GM23338 (cell line): Measurements from ENCODE around the gene SELENOV. TPM values are rescaled to one million over a fixed set of nuclear protein-coding genes. Genes with fewer than 3 reads are reported as not detected.

Experiments used
- ATAC-seq: fragments of 200-7000 bp; cut with Tn5 transposase; 3 replicates; pipeline ENCODE4 v1.9.1; 2020
- DNase-seq: peaks from one replicate; pipeline ENCODE4 v3.0.0-alpha.2; 2015; ENCODE audit warnings: low spot score
- H2AFZ ChIP-seq: fragments of 200-600 bp; sonication (generic); 2 replicates; pipeline ENCODE4 v1.8.0; 2016; ENCODE audit warnings: antibody characterized with exemption, mild to moderate bottlenecking, moderate library complexity
- H3F3A ChIP-seq: fragments of 200-600 bp; sonication (generic); replicated peaks from 2 replicates; pipeline ENCODE4 v1.8.0; 2017; ENCODE audit warnings: antibody characterized with exemption, mixed run types, low read depth
- H3K27ac ChIP-seq: fragments of 200-600 bp; sonication (generic); 2 replicates; pipeline ENCODE4 v1.6.1; 2016; ENCODE audit warnings: low read depth
- H3K27me3 ChIP-seq: fragments of 200-600 bp; sonication (generic); 2 replicates; pipeline ENCODE4 v1.8.0; 2016; ENCODE audit warnings: mild to moderate bottlenecking, mixed run types, moderate library complexity; ENCODE audit not compliant: insufficient read depth
- H3K36me3 ChIP-seq: fragments of 200-600 bp; sonication (generic); 2 replicates; pipeline ENCODE4 v1.8.0; 2016; ENCODE audit warnings: mild to moderate bottlenecking; ENCODE audit not compliant: insufficient read depth
- H3K4me1 ChIP-seq: fragments of 200-600 bp; sonication (generic); 2 replicates; pipeline ENCODE4 v1.8.0; 2016; ENCODE audit warnings: mild to moderate bottlenecking, moderate library complexity; ENCODE audit not compliant: insufficient read depth
- H3K4me2 ChIP-seq: fragments of 200-600 bp; sonication (generic); 2 replicates; pipeline ENCODE4 v1.7.1; 2017; ENCODE audit warnings: mixed run types
- H3K4me3 ChIP-seq: fragments of 200-600 bp; sonication (generic); 2 replicates; pipeline ENCODE4 v1.6.1; 2016; ENCODE audit warnings: mixed run types
- H3K79me2 ChIP-seq: fragments of 200-600 bp; sonication (generic); replicated peaks from 2 replicates; pipeline ENCODE4 v1.8.0; 2017; ENCODE audit warnings: mild to moderate bottlenecking; ENCODE audit not compliant: insufficient read depth
- H3K9me2 ChIP-seq: fragments of 200-600 bp; sonication (generic); 2 replicates; pipeline ENCODE4 v1.8.0; 2017; ENCODE audit not compliant: insufficient read depth
- H4K20me1 ChIP-seq: fragments of 200-600 bp; sonication (generic); replicated peaks from 2 replicates; pipeline ENCODE4 v1.8.0; 2017; ENCODE audit warnings: mild to moderate bottlenecking; ENCODE audit not compliant: insufficient read depth
- H3K27ac Mint-ChIP-seq: 2 replicates; pipeline ENCODE4 v1.8.0; 2020; ENCODE audit warnings: inconsistent platforms, mild to moderate bottlenecking, moderate library complexity, mixed read lengths
- H3K27me3 Mint-ChIP-seq: 3 replicates; pipeline ENCODE4 v1.8.0; 2022; ENCODE audit warnings: low read depth, mild to moderate bottlenecking, moderate library complexity, mixed read lengths, inconsistent platforms; ENCODE audit not compliant: insufficient read depth, poor library complexity
- H3K36me3 Mint-ChIP-seq: 3 replicates; pipeline ENCODE4 v1.8.0; 2021; ENCODE audit warnings: low read depth, mild to moderate bottlenecking, inconsistent platforms, moderate library complexity, mixed read lengths
- H3K4me1 Mint-ChIP-seq: 3 replicates; pipeline ENCODE4 v1.8.0; 2020; ENCODE audit warnings: mild to moderate bottlenecking, inconsistent platforms, mixed read lengths
- H3K4me3 Mint-ChIP-seq: 3 replicates; pipeline ENCODE4 v1.8.0; 2021; ENCODE audit warnings: moderate library complexity, mild to moderate bottlenecking, inconsistent platforms, mixed read lengths
- H3K9me3 Mint-ChIP-seq: 3 replicates; pipeline ENCODE4 v1.8.0; 2020; ENCODE audit warnings: moderate library complexity, mild to moderate bottlenecking, inconsistent platforms, mixed read lengths
- CREB1 ChIP-seq: fragments of 250-450 bp; sonication (Bioruptor Pico); IDR thresholded peaks from 2 replicates; pipeline ENCODE4 v1.5.0; 2020; ENCODE audit warnings: low read depth, mild to moderate bottlenecking, moderate library complexity
- EZH2 ChIP-seq: fragments of 200-600 bp; sonication (generic); IDR thresholded peaks from one replicate; pipeline ENCODE4 v1.8.0; 2017; ENCODE audit warnings: antibody characterized with exemption, mild to moderate bottlenecking, low read depth; ENCODE audit not compliant: unreplicated experiment
- JUNB ChIP-seq: IDR thresholded peaks from one replicate; pipeline ENCODE4 v1.6.1; 2016; ENCODE audit warnings: antibody characterized with exemption; ENCODE audit not compliant: unreplicated experiment
- POLR2AphosphoS5 ChIP-seq: IDR thresholded peaks from 2 replicates; pipeline ENCODE4 v1.6.1; 2016; ENCODE audit warnings: antibody characterized with exemption, low read depth
- STAT1 ChIP-seq: IDR thresholded peaks from one replicate; pipeline ENCODE4 v1.6.1; 2016; ENCODE audit warnings: antibody characterized with exemption; ENCODE audit not compliant: unreplicated experiment
- ZNF462 ChIP-seq: fragments of 250-450 bp; sonication (Bioruptor Pico); IDR thresholded peaks from 2 replicates; pipeline ENCODE4 v1.5.0; 2020; ENCODE audit warnings: mild to moderate bottlenecking, moderate library complexity
- polyA plus RNA-seq: library from polyadenylated mRNA; unstranded; fragments of >200 nt; fragmentation: Nextera tagmentation; extraction: Ambion mirVana; gene quantifications from 2 replicates; pipeline ENCODE4 v1.2.1, GENCODE V29; 2016
- total RNA-seq: library from RNA; depleted of rRNA; stranded (reverse); fragments of >200 nt; shearing (Covaris generic); gene quantifications from 2 replicates; pipeline ENCODE4 v1.2.3, GENCODE V29; 2014
- TF ChIP-seq, protein P1 (sequence below): IDR thresholded peaks from one replicate; pipeline ENCODE4 v1.6.1; 2018; ENCODE audit warnings: antibody characterized with exemption; ENCODE audit not compliant: unreplicated experiment
- TF ChIP-seq, protein P2 (sequence below): IDR thresholded peaks from 2 replicates; pipeline ENCODE4 v1.6.1; 2016; ENCODE audit warnings: antibody characterized with exemption

Gene SELENOV
- total and polyA plus RNA-seq, 2 experiments from 2014 or later = 8.0 to 8.7 TPM

DNA sequence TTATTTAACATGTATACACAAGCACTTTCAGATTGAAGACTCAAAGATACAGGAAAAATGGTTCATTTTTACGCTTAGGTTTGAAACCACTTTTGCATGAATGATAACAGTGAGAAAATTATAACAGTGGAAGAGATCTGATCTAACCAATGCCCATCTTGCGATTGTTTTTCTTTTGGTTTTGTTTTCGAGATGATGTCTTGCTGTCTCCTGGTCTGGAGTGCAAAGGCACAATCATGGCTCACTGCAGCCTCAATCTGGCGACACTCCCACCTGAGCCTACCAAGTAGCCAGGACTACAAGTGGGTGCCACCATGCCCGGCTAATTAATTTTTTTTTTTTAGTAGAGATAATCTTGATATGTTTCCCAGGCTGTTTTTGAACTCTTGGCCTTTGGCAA lies 35.3 kb downstream of the SELENOV start (continued):
- TF ChIP-seq, protein P1, sequence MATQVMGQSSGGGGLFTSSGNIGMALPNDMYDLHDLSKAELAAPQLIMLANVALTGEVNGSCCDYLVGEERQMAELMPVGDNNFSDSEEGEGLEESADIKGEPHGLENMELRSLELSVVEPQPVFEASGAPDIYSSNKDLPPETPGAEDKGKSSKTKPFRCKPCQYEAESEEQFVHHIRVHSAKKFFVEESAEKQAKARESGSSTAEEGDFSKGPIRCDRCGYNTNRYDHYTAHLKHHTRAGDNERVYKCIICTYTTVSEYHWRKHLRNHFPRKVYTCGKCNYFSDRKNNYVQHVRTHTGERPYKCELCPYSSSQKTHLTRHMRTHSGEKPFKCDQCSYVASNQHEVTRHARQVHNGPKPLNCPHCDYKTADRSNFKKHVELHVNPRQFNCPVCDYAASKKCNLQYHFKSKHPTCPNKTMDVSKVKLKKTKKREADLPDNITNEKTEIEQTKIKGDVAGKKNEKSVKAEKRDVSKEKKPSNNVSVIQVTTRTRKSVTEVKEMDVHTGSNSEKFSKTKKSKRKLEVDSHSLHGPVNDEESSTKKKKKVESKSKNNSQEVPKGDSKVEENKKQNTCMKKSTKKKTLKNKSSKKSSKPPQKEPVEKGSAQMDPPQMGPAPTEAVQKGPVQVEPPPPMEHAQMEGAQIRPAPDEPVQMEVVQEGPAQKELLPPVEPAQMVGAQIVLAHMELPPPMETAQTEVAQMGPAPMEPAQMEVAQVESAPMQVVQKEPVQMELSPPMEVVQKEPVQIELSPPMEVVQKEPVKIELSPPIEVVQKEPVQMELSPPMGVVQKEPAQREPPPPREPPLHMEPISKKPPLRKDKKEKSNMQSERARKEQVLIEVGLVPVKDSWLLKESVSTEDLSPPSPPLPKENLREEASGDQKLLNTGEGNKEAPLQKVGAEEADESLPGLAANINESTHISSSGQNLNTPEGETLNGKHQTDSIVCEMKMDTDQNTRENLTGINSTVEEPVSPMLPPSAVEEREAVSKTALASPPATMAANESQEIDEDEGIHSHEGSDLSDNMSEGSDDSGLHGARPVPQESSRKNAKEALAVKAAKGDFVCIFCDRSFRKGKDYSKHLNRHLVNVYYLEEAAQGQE = no peak
- TF ChIP-seq POLR2AphosphoS5 (no peak), STAT1 (no peak)
- TF ChIP-seq, protein P2, sequence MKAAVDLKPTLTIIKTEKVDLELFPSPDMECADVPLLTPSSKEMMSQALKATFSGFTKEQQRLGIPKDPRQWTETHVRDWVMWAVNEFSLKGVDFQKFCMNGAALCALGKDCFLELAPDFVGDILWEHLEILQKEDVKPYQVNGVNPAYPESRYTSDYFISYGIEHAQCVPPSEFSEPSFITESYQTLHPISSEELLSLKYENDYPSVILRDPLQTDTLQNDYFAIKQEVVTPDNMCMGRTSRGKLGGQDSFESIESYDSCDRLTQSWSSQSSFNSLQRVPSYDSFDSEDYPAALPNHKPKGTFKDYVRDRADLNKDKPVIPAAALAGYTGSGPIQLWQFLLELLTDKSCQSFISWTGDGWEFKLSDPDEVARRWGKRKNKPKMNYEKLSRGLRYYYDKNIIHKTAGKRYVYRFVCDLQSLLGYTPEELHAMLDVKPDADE = no peak

DNA sequence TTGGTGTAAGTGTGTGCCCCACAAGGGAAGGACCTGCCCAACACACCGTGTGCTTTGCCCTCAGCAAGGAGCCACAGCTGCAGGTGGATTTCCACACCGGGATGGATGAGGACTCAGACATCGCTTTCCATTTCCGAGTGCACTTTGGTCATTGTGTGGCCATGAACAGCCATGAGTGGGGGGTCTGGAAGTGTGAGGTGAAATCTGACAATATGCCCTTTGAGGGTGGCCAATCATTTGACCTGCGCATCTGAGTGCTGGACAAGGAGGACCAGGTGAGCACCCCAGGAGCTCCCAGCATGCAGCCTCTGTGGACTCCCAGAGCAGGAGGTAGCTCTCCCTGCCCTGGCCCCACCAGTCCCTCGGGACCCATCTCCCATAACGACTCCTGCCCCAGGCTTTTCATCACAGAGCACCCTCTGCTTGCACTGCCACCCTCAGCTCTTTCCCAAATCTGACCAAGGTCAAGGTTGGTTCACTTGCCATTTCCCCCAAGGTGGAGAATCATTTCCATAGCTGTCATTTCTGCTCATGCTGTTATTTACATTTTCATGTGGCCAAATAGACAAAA lies 38.2 kb downstream of the SELENOV start:
- H3K4me3 ChIP-seq = no peak overlapping the region
- no peak overlapping the region for H2AFZ ChIP-seq
- no peaks in the 10 kb centered on the region for H3K4me1 ChIP-seq
- no peaks in the 10 kb centered on the region for H3K9me3 Mint-ChIP-seq
- H3K36me3 Mint-ChIP-seq = no peaks in the 10 kb centered on the region
- no peaks in the 10 kb centered on the region for H4K20me1 ChIP-seq
- H3K27ac ChIP-seq = no peak overlapping the region
- TF ChIP-seq POLR2AphosphoS5 (no peak), JUNB (no peak)
- no peaks in the 10 kb centered on the region for H3F3A ChIP-seq
- DNase-seq = no peak
- H3K4me2 ChIP-seq = no peak overlapping the region
- no peak for ATAC-seq
- H3K27me3 ChIP-seq = no peaks in the 10 kb centered on the region
- H3K79me2 ChIP-seq = no peaks in the 10 kb centered on the region
- no peaks in the 10 kb centered on the region for H3K4me1 Mint-ChIP-seq
- H3K27me3 Mint-ChIP-seq = peaks cover 5% of the 10 kb centered on the region
- H3K9me2 ChIP-seq = no peaks in the 10 kb centered on the region; the same call in 1 of the 2 replicates
- no peak overlapping the region for H3K4me3 Mint-ChIP-seq
- no peaks in the 10 kb centered on the region for H3K36me3 ChIP-seq
- no peak overlapping the region for H3K27ac Mint-ChIP-seq

GRCh38 chr19:39554701-39555311 lies 39.9 kb downstream of the SELENOV start:
- H3F3A ChIP-seq = no peaks in the 10 kb centered on the region
- Mint-ChIP-seq H3K27me3 (peaks cover 6% of the 10 kb centered on the region), H3K4me3 (no peak overlapping the region), H3K36me3 (no peaks in the 10 kb centered on the region), H3K27ac (no peak overlapping the region), H3K4me1 (no peaks in the 10 kb centered on the region), H3K9me3 (no peaks in the 10 kb centered on the region)
- H3K36me3 ChIP-seq = no peaks in the 10 kb centered on the region
- H2AFZ ChIP-seq = no peak overlapping the region
- H3K4me3 ChIP-seq = no peak overlapping the region
- H4K20me1 ChIP-seq = no peaks in the 10 kb centered on the region
- no peak overlapping the region for H3K27ac ChIP-seq
- ATAC-seq (no peak), DNase-seq (no peak)
- no peaks in the 10 kb centered on the region; the same call in 1 of the 2 replicates for H3K9me2 ChIP-seq
- H3K79me2 ChIP-seq = no peaks in the 10 kb centered on the region
- no peak overlapping the region for H3K4me2 ChIP-seq
- no peaks in the 10 kb centered on the region for H3K27me3 ChIP-seq
- no peaks in the 10 kb centered on the region for H3K4me1 ChIP-seq
- TF ChIP-seq ZNF462 (CRISPR knock-in tag) (no peak), CREB1 (CRISPR knock-in tag) (no peak), EZH2 (no peak), POLR2AphosphoS5 (no peak)
